Glutamatergic neuron (in vitro differentiated cells): Measurements from ENCODE around the gene KCNMB2. TPM values are rescaled to one million over a fixed set of nuclear protein-coding genes. Genes with fewer than 3 reads are reported as not detected.

Experiments used
- DNase-seq: peaks from one replicate; pipeline ENCODE4 v3.0.0; 2022
- H3K27ac Mint-ChIP-seq: one replicate; pipeline ENCODE4 v1.8.0; 2020; ENCODE audit warnings: mild to moderate bottlenecking, mixed read lengths, inconsistent platforms; ENCODE audit not compliant: unreplicated experiment
- H3K27me3 Mint-ChIP-seq: one replicate; pipeline ENCODE4 v1.8.0; 2020; ENCODE audit warnings: mild to moderate bottlenecking, moderate library complexity, mixed read lengths, inconsistent platforms; ENCODE audit not compliant: unreplicated experiment
- H3K36me3 Mint-ChIP-seq: one replicate; pipeline ENCODE4 v1.8.0; 2020; ENCODE audit warnings: mild to moderate bottlenecking, mixed read lengths, inconsistent platforms; ENCODE audit not compliant: unreplicated experiment
- H3K4me1 Mint-ChIP-seq: one replicate; pipeline ENCODE4 v1.8.0; 2020; ENCODE audit warnings: mild to moderate bottlenecking, low read depth, mixed read lengths, inconsistent platforms; ENCODE audit not compliant: unreplicated experiment
- H3K4me3 Mint-ChIP-seq: one replicate; pipeline ENCODE4 v1.8.0; 2020; ENCODE audit warnings: mild to moderate bottlenecking, mixed read lengths, inconsistent platforms; ENCODE audit not compliant: unreplicated experiment
- H3K9me3 Mint-ChIP-seq: one replicate; pipeline ENCODE4 v1.8.0; 2020; ENCODE audit warnings: mild to moderate bottlenecking, moderate library complexity, mixed read lengths, inconsistent platforms; ENCODE audit not compliant: unreplicated experiment
- CTCF ChIP-seq: fragments of 200-600 bp; sonication (generic); IDR thresholded peaks from one replicate; pipeline ENCODE4 v1.5.0; 2021; ENCODE audit not compliant: partially characterized antibody, unreplicated experiment
- total RNA-seq: library from RNA; stranded (reverse); fragmentation: NEBNext Ultra II Directional; extraction: Animal tissue kit (Norgen Biotek cat#: 25700); gene quantifications from one replicate; pipeline ENCODE4 v1.2.1, GENCODE V29; 2021; ENCODE audit not compliant: unreplicated experiment

The KCNMB2 gene
- total RNA-seq, 1 donor from 2014 or later, result 0.47 TPM

- Mint-ChIP-seq H3K9me3 (peaks cover 2% of the 10 kb centered on the region), H3K27ac (no peak overlapping the region), H3K4me3 (no peak overlapping the region), H3K36me3 (no peaks in the 10 kb centered on the region), H3K27me3 (no peaks in the 10 kb centered on the region), H3K4me1 (no peaks in the 10 kb centered on the region)
- no peak for TF ChIP-seq CTCF
- no peak for DNase-seq
These were observed 332.4 kb downstream of the KCNMB2 start for GRCh38 chr3:178868681-178869080.

DNA sequence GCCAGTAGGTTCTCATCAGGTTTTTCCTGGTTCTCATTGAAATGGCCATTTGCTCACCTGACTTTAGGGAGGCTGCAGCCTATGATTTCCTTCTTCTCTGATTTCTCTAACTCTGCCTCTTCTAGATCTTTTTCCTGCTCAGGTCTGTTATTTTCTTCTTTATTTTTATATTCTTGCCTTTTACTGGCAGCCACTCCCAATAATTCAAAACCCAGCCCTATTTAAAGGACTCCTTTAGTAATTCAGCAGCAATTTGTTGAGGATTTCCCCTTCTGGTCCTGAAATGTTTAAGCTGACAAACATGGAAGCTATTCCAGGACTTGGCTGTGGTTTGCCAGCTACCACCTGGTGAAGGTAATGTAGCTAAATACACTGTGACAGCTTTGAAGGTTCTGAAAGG, 333.8 kb downstream of the KCNMB2 start:
- Mint-ChIP-seq H3K36me3 (no peaks in the 10 kb centered on the region), H3K9me3 (peaks cover 2% of the 10 kb centered on the region), H3K4me3 (no peak overlapping the region), H3K27ac (no peak overlapping the region), H3K4me1 (no peaks in the 10 kb centered on the region), H3K27me3 (no peaks in the 10 kb centered on the region)
- DNase-seq, result no peak
- TF ChIP-seq CTCF, result no peak

DNA sequence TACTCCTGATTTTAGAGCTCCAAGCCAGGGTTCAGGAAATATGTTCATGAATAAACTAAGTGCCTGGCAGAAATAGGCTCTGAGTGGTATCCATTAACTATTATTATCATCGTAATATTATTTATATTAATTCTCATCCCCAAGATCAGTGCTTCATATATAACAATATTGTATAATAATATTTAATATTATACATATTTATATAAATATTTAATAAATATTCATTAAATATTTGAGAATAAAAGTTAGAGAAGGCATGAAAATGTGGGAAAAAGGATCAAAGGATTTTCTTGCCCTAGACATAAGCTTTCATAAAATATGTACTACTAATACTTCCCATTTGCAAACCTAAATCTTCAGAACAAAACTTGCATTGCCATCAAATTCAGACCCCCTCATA, 338.9 kb downstream of the KCNMB2 start:
- Mint-ChIP-seq H3K9me3 (no peaks in the 10 kb centered on the region), H3K27ac (no peak overlapping the region), H3K4me3 (no peak overlapping the region), H3K36me3 (no peaks in the 10 kb centered on the region), H3K4me1 (no peaks in the 10 kb centered on the region), H3K27me3 (no peaks in the 10 kb centered on the region)
- DNase-seq, result no peak
- no peak for TF ChIP-seq CTCF

DNA sequence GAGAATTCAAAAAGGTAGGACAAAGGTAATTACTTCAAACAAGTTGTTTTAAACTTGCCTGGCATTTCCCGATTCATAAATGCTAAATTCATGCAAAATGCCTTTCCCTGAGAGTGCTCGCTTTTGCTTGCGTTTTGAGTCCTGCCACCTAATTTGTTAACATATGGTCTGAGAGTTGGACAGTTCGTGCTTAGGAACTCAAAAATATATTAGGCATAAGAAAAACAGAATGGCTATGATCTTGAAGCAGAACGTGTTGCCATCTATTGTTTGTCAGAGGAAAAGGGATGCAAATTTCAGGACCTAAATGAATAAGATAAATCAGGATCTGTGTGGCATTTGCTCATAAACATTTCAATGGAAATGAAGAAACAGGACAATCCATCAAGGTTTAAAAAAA, 339.6 kb downstream of the KCNMB2 start:
- Mint-ChIP-seq H3K9me3 (no peaks in the 10 kb centered on the region), H3K4me3 (no peak overlapping the region), H3K4me1 (no peaks in the 10 kb centered on the region), H3K36me3 (no peaks in the 10 kb centered on the region), H3K27ac (no peak overlapping the region), H3K27me3 (no peaks in the 10 kb centered on the region)
- TF ChIP-seq CTCF, result no peak
- DNase-seq, result no peak

- Mint-ChIP-seq H3K27ac (no peak overlapping the region), H3K4me1 (no peaks in the 10 kb centered on the region), H3K36me3 (no peaks in the 10 kb centered on the region), H3K4me3 (no peak overlapping the region), H3K9me3 (no peaks in the 10 kb centered on the region), H3K27me3 (no peaks in the 10 kb centered on the region)
- no peak for TF ChIP-seq CTCF
- DNase-seq, result no peak
These were observed 344.0 kb downstream of the KCNMB2 start for GRCh38 chr3:178880274-178880673.
